Stimulated activated CD4-positive, alpha-beta T cell treated with anti-CD3 and anti-CD28 coated beads, Interleukin-2, amount 100 ng/mL, for 4 hours (primary cell): ENCODE measurements around the gene CCR2.
"Not testable (repeated sequence)": the region's sequence is repeated elsewhere in the genome, so short reads cannot be mapped to it uniquely, and the experiment has no call there.

ENCODE experiments used
- DNase-seq: peaks from one replicate; pipeline ENCODE4 v3.0.0-alpha.2; 2020; ENCODE audit warnings: low read depth

CCR2 gene

DNA sequence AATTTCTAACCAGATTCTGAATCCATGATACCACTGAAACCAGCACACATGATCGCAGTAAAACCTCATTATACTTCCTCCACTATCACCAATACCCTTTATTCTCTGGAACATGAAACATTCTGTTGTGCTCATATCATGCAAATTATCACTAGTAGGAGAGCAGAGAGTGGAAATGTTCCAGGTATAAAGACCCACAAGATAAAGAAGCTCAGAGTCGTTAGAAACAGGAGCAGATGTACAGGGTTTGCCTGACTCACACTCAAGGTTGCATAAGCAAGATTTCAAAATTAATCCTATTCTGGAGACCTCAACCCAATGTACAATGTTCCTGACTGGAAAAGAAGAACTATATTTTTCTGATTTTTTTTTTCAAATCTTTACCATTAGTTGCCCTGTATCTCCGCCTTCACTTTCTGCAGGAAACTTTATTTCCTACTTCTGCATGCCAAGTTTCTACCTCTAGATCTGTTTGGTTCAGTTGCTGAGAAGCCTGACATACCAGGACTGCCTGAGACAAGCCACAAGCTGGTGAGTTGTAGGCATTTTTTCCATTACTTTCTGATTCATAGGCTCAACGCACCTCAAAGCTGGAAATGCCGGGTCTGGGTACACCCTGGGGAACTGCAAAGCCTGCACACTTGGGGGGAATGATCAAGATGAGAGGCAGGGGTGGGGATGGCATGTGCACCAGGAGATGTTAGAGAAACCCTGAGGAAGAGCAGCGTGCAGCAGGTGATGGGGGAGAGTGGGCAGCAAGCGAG, at the start of gene CCR2:
Gene CCR2 (plus strand): TSS at position 465 of the 764 bp plus-strand sequence. CDS start 3,417 bp downstream, outside the sequence.
- no peak for DNase-seq

- no peak for DNase-seq
Observed at GRCh38 chr3:46304739-46305138, 49.2 kb upstream of the CCR2 start.

DNA sequence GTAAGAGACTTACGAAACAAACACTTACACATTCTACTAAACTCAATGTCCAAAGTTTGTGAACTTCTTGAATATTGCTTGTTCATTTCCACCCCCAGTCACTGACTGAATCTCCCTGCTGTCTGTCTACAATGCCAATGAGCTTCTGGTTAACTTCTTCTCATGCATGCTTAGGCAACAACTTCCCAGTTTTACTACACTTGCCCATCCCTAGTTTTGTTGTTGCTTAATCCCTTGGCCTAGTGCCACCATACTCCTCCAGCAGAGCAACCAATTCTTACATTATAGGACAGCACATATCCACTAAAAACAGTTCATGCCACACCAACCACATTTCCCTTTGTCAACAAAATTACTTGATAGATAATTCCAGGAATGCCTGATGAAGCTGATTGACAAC, 40.9 kb upstream of the CCR2 start:
- DNase-seq: no peak

GRCh38 chr3:46314517-46314916, 39.4 kb upstream of the CCR2 start:
- no peak for DNase-seq

DNA sequence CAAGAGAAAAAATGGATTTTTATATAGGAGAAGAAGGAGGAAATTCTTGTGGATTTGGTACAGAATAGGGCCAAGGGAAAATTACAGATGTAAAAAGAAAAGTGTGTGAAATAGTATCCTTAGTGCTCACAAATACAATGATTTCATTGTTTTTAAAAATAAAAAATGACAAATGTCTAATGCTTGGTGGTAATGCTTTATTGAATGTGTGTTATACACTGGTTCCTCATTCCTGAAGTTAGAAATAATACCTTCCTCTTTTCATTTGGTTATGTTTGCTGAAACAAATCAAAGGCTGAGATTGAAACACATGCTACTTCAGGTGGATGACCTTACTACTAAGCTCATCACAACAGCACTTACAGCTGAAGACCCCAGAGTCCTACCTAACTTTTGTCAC, 37.7 kb upstream of the CCR2 start:
- DNase-seq: no peak

GRCh38 chr3:46318207-46318927, 35.5 kb upstream of the CCR2 start:
- no peak for DNase-seq

DNA sequence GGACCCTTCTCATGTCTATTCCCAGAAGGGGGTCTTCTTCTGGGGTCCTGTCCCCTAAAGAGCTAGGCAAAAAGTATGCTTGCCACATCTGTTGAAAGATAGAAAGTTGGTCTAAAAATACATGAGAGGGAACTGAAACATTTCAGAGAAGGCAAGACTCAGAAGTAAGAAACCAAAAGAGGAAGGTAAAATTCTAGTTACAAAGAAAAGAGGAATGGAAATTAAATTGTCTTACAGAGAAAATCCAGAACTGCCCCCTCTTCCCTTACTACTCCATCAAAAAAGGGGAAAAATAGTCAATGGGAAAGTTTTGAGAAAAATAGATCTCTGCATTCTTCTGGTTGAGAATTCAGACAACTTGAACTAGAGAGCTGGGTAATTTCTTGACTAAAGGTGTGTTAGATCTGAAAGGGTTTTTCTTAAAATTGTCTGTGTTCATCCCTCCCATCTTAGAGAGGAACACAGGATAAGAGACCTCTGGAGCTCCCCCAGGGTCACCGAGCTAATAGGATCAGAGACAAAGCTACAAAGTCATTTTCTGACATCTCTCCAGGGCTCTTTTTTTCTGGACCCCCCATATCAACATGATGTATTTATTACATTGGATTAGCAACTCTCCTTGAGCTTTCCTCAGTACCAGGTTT, 32.3 kb upstream of the CCR2 start:
- DNase-seq: no peak

DNA sequence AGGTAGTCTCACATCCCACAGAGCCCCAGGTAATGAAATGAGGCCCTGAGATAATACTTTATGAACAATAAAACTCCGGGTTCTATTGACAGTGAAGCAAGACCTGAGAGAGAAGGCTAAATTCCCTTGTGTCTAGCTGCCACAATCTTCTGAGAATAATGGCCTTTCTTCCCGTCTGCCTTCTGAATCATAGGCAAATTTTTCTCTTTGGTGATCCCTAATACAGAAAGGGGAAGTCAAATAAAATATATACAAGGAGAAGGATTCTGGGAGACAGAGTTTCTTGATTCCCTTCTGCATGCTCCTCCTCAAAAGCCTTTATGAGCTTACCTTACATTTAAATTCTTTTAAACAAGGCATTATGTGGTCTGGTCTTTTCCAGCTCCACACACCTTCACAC, 29.9 kb upstream of the CCR2 start:
- no peak for DNase-seq

- DNase-seq: no peak
Observed at GRCh38 chr3:46325645-46326300, 28.1 kb upstream of the CCR2 start.

DNA sequence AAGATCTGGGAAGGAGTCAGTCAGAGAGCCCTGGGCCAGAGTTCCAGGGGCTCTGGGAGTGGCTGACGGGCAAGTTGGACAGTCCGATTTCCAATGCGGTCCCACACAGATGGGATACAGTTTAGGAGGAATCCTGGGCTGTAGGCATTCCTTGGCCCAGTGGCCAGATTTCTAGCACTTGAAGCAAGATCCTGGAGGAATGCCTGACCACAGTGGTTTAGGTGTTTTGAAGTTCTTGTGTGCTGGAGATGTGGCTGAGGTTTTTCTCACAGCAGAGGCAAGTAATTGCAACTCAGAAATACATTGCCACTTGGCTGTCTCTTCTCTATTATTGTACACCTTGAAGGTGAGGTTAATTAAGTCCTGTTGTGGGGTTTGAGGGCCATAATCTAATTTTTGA, 23.2 kb upstream of the CCR2 start:
- DNase-seq: not testable (repeated sequence)

DNA sequence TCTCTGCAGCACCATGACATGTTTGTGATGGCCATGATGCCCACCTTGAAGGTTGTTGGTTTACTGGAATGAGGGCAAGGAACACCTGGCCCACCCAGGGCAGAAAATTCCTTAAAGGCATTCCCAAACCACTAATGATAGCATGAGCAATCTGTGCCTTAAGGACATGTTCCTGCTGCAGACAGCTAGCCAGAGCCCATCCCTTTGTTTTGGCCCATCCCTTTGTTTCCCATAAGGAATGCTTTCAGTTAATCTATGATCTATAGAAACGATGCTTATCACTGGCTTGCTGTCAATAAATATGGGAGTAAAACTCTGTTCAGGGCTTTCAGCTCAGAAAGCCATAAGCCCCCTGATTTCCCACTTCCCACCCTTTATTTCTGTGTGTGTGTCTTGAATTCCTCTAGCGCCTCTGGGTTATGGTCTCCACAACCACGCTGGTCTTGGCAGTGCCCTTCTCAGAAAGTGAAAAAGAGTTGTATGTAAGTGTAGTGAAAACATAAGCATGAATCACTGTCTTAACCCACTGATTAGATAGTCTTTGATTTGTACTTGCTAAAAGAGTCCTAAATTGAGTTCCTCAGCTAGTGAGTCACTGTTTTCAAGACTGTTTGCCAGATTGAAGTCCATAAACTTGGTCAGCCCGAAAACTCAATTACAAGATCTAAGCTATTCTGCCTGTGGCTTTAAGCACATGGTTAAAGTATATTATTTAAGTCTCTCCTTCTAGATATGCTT, 19.0 kb upstream of the CCR2 start:
- no peak for DNase-seq

DNA sequence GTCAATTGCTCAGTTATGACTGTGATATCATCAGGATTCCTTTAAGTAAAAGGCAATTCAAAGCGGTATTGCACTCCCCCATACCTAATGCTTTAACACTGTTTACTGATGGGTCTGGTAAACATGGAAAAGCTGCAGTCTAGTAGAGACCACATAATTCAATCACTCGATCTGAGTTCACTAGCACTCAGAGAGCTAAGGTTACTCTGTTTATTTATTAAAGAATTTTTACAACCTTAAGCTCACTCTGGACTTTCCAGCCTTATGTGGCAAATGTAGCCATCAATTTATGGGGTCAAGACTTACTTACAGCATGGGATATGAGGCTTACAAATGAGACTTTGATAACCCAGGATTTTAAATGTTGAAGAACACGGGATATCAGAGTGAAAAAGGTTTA, 18.4 kb upstream of the CCR2 start:
- DNase-seq: no peak

GRCh38 chr3:46337911-46338310, 16.0 kb upstream of the CCR2 start:
- no peak for DNase-seq

DNA sequence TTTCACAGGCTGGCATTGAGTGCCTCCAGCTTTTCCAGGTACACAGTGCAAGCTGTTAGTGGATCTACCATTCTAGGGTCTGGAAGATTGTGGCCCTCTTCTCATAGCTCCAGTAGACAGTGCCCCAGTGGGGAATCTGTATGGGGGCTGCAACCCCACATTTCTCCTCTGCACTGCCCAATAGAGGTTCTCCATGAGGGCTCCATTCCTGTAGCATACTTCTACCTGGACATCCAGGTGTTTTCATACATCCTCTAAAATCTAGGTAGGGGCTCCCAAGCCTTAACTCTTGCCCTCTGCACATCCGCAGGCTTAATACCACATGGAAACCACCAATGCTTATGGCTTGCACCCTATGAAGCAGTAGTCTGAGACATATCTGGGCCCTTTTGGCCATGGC, 15.1 kb upstream of the CCR2 start:
- no peak for DNase-seq

DNA sequence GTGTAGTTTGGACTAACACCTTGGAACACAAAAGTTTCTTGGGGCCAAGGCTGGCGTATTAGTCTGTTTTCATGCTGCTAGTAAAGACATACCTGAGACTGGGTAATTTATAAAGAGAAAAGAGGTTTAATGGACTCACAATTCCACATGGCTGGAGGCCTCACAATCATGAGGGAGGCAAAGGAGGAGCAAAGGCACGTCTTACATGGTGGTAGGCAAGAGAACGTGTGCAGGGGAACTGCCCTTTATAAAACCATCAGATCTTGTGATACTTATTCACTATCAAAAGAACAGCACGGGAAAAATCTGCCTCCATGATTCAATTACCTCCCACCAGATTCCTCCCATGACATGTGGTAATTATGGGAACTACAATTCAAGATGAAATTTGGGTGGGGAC, 9.4 kb upstream of the CCR2 start:
- no peak for DNase-seq

- DNase-seq: no peak
Observed at GRCh38 chr3:46348823-46349482, 5.0 kb upstream of the CCR2 start.

- no peak for DNase-seq
Observed at GRCh38 chr3:46349484-46350261, 4.2 kb upstream of the CCR2 start.

GRCh38 chr3:46350262-46350565, 3.7 kb upstream of the CCR2 start:
- DNase-seq: no peak

DNA sequence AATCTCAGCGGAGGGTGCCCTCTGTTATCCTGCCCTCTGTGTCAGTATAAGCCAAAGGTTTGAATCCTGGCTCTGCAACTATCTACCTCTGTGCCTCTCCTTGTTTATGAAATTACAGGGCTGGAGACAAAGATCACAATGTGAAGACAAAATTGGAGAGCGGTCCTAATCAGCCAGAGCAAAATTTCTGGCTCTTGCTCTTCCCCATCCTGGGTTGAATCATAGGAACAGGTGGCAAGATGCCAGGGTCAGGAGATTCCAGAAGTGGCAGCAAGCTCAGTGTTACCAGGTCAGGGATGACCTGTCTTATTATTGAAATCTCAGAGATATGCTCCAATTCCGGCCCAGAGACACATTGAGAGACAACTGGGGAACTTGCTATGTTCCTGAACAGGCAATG, 2.3 kb upstream of the CCR2 start:
- no peak for DNase-seq

- DNase-seq: no peak
Observed at GRCh38 chr3:46353090-46353489, 821 bp upstream of the CCR2 start.

DNA sequence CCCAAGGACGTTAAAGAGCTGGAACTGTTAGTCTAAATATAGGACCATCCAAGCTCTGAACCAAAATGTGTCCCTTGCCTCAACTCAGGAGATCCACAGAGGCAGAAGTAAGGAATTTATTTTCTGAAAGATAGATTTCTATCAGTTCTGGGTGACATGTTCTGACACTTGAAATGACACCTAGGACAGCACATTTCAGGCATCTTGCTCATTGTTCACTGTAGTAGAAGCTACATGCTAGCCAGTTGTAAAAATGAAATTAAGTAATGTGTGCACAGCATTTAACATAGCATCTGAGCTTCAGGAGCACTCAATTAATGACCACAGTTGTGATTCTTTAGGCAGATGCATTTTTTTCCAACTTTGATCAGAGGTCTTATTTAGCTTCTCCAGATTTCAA, 567 bp downstream of the CCR2 start:
- no peak for DNase-seq
